IPS DF 4.7 (cell line): ENCODE results near the gene NCR2.

Experiments used
- DNase-seq: peaks from one replicate; pipeline ENCODE4 v3.0.0-alpha.2; 2013; ENCODE audit warnings: low spot score; ENCODE audit errors: extremely low read depth

Gene NCR2

GRCh38 chr6:41358503-41358902, 23.1 kb downstream of the NCR2 start:
- DNase-seq: no peak

- no peak for DNase-seq
Measured at GRCh38 chr6:41359617-41360313, 24.4 kb downstream of the NCR2 start.

GRCh38 chr6:41360314-41360685, 24.9 kb downstream of the NCR2 start:
- DNase-seq: no peak

- no peak for DNase-seq
Measured at GRCh38 chr6:41366150-41366549, 30.7 kb downstream of the NCR2 start.

- no peak for DNase-seq
Measured at GRCh38 chr6:41367061-41367460, 31.7 kb downstream of the NCR2 start.

GRCh38 chr6:41367700-41368099, 32.3 kb downstream of the NCR2 start:
- no peak for DNase-seq

GRCh38 chr6:41370488-41371111, 35.2 kb downstream of the NCR2 start:
- no peak for DNase-seq

GRCh38 chr6:41371461-41371991, 36.1 kb downstream of the NCR2 start:
- DNase-seq: no peak

- DNase-seq: no peak
Measured at GRCh38 chr6:41371992-41372831, 36.8 kb downstream of the NCR2 start.

- no peak for DNase-seq
Measured at GRCh38 chr6:41372832-41373626, 37.6 kb downstream of the NCR2 start.

GRCh38 chr6:41373627-41373918, 38.2 kb downstream of the NCR2 start:
- DNase-seq: no peak

GRCh38 chr6:41373919-41374617, 38.7 kb downstream of the NCR2 start:
- DNase-seq: no peak

- no peak for DNase-seq
Measured at GRCh38 chr6:41374618-41375590, 39.5 kb downstream of the NCR2 start.

GRCh38 chr6:41375598-41376151, 40.3 kb downstream of the NCR2 start:
- DNase-seq: no peak

GRCh38 chr6:41376176-41376575, 40.8 kb downstream of the NCR2 start:
- no peak for DNase-seq

GRCh38 chr6:41377071-41377470, 41.7 kb downstream of the NCR2 start:
- DNase-seq: no peak

GRCh38 chr6:41379306-41379705, 43.9 kb downstream of the NCR2 start:
- no peak for DNase-seq

- DNase-seq: no peak
Measured at GRCh38 chr6:41386594-41386993, 51.2 kb downstream of the NCR2 start.

GRCh38 chr6:41392246-41392645, 56.8 kb downstream of the NCR2 start:
- no peak for DNase-seq
